HL-60 (cell line): Measurements from ENCODE around the gene GOLGA8Q.
"Not testable (repeated sequence)": the region's sequence is repeated elsewhere in the genome, so short reads cannot be mapped to it uniquely, and the experiment has no call there.

Experiments
- GABPA ChIP-seq: IDR thresholded peaks from 2 replicates; pipeline ENCODE4 v1.6.1; 2012; ENCODE audit warnings: low read depth
- POLR2AphosphoS5 ChIP-seq: IDR thresholded peaks from 2 replicates; pipeline ENCODE4 v1.6.1; 2012; ENCODE audit warnings: low read depth
- SPI1 ChIP-seq: IDR thresholded peaks from 2 replicates; pipeline ENCODE4 v1.6.1; 2012; ENCODE audit warnings: low read depth, mild to moderate bottlenecking, borderline replicate concordance
- TF ChIP-seq, protein P1 (sequence below): IDR thresholded peaks from one replicate; pipeline ENCODE4 v1.5.1; 2011; ENCODE audit warnings: low read length, control low read depth, inconsistent platforms; ENCODE audit not compliant: insufficient read depth
- TF ChIP-seq, protein P2 (sequence below): IDR thresholded peaks from 2 replicates; pipeline ENCODE4 v1.6.1; 2012; ENCODE audit warnings: low read depth; ENCODE audit not compliant: insufficient replicate concordance

DNA sequence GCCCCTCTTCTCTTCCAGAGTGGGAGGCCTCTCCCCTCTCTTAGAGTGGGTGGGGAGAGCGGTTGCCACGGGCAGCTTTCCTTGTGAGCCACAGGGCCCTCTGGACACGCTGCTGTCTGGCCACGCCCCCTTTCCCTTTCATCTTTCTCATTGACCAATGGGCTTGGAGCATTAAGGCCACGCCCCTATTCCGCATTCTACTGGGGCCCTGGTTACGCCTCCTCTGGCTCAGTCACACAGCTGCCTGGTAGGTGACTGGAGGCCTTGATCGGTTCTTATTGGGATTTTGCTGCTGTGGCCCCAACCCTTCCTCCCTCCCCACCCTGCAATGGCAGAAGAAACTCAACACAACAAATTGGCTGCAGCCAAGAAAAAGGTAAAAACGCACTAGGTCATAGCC lies at the start of gene GOLGA8Q:
- TF ChIP-seq, protein P1, sequence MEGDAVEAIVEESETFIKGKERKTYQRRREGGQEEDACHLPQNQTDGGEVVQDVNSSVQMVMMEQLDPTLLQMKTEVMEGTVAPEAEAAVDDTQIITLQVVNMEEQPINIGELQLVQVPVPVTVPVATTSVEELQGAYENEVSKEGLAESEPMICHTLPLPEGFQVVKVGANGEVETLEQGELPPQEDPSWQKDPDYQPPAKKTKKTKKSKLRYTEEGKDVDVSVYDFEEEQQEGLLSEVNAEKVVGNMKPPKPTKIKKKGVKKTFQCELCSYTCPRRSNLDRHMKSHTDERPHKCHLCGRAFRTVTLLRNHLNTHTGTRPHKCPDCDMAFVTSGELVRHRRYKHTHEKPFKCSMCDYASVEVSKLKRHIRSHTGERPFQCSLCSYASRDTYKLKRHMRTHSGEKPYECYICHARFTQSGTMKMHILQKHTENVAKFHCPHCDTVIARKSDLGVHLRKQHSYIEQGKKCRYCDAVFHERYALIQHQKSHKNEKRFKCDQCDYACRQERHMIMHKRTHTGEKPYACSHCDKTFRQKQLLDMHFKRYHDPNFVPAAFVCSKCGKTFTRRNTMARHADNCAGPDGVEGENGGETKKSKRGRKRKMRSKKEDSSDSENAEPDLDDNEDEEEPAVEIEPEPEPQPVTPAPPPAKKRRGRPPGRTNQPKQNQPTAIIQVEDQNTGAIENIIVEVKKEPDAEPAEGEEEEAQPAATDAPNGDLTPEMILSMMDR, result not testable (repeated sequence)
- TF ChIP-seq POLR2AphosphoS5, SPI1, GABPA: not testable (repeated sequence)
- TF ChIP-seq, protein P2, sequence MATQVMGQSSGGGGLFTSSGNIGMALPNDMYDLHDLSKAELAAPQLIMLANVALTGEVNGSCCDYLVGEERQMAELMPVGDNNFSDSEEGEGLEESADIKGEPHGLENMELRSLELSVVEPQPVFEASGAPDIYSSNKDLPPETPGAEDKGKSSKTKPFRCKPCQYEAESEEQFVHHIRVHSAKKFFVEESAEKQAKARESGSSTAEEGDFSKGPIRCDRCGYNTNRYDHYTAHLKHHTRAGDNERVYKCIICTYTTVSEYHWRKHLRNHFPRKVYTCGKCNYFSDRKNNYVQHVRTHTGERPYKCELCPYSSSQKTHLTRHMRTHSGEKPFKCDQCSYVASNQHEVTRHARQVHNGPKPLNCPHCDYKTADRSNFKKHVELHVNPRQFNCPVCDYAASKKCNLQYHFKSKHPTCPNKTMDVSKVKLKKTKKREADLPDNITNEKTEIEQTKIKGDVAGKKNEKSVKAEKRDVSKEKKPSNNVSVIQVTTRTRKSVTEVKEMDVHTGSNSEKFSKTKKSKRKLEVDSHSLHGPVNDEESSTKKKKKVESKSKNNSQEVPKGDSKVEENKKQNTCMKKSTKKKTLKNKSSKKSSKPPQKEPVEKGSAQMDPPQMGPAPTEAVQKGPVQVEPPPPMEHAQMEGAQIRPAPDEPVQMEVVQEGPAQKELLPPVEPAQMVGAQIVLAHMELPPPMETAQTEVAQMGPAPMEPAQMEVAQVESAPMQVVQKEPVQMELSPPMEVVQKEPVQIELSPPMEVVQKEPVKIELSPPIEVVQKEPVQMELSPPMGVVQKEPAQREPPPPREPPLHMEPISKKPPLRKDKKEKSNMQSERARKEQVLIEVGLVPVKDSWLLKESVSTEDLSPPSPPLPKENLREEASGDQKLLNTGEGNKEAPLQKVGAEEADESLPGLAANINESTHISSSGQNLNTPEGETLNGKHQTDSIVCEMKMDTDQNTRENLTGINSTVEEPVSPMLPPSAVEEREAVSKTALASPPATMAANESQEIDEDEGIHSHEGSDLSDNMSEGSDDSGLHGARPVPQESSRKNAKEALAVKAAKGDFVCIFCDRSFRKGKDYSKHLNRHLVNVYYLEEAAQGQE, result not testable (repeated sequence)
